ENCODE data around the gene PSMA7. TPM values are rescaled to one million over a fixed set of nuclear protein-coding genes. Genes with fewer than 3 reads are reported as not detected.

PSMA7 gene
- total and polyA plus RNA-seq, 8 donors, result 119 to 280 (median 194) TPM

DNA sequence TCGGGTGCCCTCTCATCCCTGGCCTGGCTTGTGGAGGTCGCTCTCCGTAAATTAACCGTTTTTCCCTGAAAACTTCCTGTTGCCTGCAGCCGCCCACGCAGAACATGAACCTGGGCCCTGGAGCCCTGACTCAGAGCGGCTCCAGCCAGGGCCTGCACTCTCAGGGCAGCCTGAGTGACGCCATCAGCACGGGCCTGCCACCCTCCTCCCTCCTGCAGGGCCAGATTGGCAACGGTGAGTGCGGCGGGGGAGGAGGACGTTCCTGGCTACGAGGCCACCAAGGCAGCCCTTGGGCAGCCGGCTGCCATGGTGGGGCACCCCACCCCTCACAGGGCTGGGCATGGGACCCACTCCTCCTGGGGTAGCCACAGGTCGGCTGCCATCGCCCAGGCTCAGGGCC, 18.2 kb upstream of the PSMA7 start:
- Histone ChIP-seq H3K27me3 (no peaks in the 10 kb centered on the region), H3K4me3 (no peak overlapping the region), H3K36me3 (peaks cover 56 to 83% (median 78%) of the 10 kb centered on the region in 4 donors), H3K27ac (no peak overlapping the region), H3K4me1 (peaks cover 0 to 14% (median 12%) of the 10 kb centered on the region in 4 donors), H3K9me3 (no peaks in the 10 kb centered on the region)
- 76 to 91% (median 87%) methylated on average over 9 to 17 of the region's 17 CpGs for WGBS, 5 donors
- TF ChIP-seq, protein P1, sequence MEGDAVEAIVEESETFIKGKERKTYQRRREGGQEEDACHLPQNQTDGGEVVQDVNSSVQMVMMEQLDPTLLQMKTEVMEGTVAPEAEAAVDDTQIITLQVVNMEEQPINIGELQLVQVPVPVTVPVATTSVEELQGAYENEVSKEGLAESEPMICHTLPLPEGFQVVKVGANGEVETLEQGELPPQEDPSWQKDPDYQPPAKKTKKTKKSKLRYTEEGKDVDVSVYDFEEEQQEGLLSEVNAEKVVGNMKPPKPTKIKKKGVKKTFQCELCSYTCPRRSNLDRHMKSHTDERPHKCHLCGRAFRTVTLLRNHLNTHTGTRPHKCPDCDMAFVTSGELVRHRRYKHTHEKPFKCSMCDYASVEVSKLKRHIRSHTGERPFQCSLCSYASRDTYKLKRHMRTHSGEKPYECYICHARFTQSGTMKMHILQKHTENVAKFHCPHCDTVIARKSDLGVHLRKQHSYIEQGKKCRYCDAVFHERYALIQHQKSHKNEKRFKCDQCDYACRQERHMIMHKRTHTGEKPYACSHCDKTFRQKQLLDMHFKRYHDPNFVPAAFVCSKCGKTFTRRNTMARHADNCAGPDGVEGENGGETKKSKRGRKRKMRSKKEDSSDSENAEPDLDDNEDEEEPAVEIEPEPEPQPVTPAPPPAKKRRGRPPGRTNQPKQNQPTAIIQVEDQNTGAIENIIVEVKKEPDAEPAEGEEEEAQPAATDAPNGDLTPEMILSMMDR (IDR thresholded peaks at IDR 0.05), result no peak
- TF ChIP-seq POLR2AphosphoS5 (IDR thresholded peaks at IDR 0.05) (no peak), POLR2A (IDR thresholded peaks at IDR 0.05) (no peak), EP300 (IDR thresholded peaks at IDR 0.05) (no peak)
- intact Hi-C loops (cut with DNase I; ENCODE audit: low total_unique reads), result no loop called here
- no peak for DNase-seq

DNA sequence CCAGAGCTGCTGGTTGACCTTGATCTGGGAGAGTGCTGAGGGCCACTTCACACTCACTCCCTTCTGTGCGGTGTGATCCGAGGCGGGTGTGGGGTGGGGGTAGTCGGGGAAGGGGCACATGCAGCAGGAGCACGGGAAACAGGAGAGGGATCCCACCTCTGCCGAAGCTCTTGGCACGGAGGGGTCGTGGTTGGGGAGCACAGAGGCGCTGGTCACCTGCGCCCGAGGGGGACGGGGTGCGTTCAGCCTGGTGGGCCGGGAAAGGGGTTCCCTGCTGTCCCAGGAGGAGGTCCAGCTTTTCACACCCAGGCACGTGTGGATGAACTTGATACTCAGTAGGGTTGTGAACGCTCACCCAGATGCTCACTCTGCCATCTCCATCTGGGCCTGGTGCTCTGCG, 17.7 kb upstream of the PSMA7 start:
- Histone ChIP-seq H3K27me3 (no peaks in the 10 kb centered on the region), H3K36me3 (peaks cover 52 to 79% (median 75%) of the 10 kb centered on the region in 4 donors), H3K9me3 (no peaks in the 10 kb centered on the region), H3K4me1 (peaks cover 0 to 19% (median 16%) of the 10 kb centered on the region in 4 donors), H3K4me3 (no peak overlapping the region), H3K27ac (no peak overlapping the region)
- TF ChIP-seq POLR2AphosphoS5 (IDR thresholded peaks at IDR 0.05) (no peak), POLR2A (IDR thresholded peaks at IDR 0.05) (no peak), EP300 (IDR thresholded peaks at IDR 0.05) (no peak)
- TF ChIP-seq, protein P1 (IDR thresholded peaks at IDR 0.05), result no peak
- intact Hi-C loops (cut with DNase I; ENCODE audit: low total_unique reads), result no loop called here
- 93 to 96% (median 94%) methylated on average over 16 to 17 of the region's 17 CpGs for WGBS, 5 donors
- DNase-seq, result no peak

DNA sequence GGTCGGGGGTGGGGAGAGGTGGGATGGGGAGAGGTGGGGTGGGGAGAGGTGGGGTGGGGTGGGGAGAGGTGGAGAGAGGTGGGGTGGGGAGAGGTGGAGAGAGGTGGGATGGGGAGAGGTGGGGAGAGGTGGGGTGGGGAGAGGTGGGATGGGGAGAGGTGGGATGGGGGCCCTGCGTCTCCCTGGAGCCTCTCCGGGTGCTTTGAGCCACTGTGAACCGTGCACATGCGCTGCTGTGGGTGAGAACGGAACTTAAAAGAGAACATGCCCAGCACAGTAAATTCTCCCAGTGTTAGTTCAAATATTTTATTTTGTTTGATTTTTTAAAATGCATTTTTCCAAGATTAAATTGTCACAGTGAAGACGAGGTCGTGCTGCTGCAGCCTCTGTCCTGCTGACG, 17.1 kb upstream of the PSMA7 start:
- intact Hi-C loops (cut with DNase I; ENCODE audit: low total_unique reads), result no loop called here
- H3K4me3 ChIP-seq, result no peak overlapping the region
- peaks cover 46 to 77% (median 75%) of the 10 kb centered on the region in 4 donors for H3K36me3 ChIP-seq
- H3K27ac ChIP-seq, result no peak overlapping the region
- DNase-seq, result no peak
- H3K27me3 ChIP-seq, result no peaks in the 10 kb centered on the region
- H3K4me1 ChIP-seq, result peaks cover 0 to 20% (median 16%) of the 10 kb centered on the region in 4 donors
- 89 to 94% (median 93%) methylated on average over 8 to 9 of the region's 9 CpGs for WGBS, 5 donors
- TF ChIP-seq EP300 (IDR thresholded peaks at IDR 0.05), result no peak
- no peak for TF ChIP-seq POLR2AphosphoS5 (IDR thresholded peaks at IDR 0.05)
- TF ChIP-seq, protein P1 (IDR thresholded peaks at IDR 0.05), result no peak
- no peak for TF ChIP-seq POLR2A (IDR thresholded peaks at IDR 0.05)
- no peaks in the 10 kb centered on the region for H3K9me3 ChIP-seq

GRCh38 chr20:62159839-62160238, 16.6 kb upstream of the PSMA7 start:
- intact Hi-C loops (cut with DNase I; ENCODE audit: low total_unique reads), result no loop called here
- no peak for DNase-seq

More at GRCh38 chr20:62159839-62160238, 16.6 kb upstream of the PSMA7 start:
- H3K36me3 ChIP-seq, result peaks cover 42 to 76% (median 75%) of the 10 kb centered on the region in 4 donors
- no peak overlapping the region for H3K4me3 ChIP-seq
- no peaks in the 10 kb centered on the region for H3K27me3 ChIP-seq
- H3K27ac ChIP-seq, result no peak overlapping the region
- WGBS, 5 donors, result 75 to 85% (median 82%) methylated on average over 12 to 14 of the region's 14 CpGs
- H3K4me1 ChIP-seq, result peaks cover 0 to 20% (median 16%) of the 10 kb centered on the region in 4 donors
- no peaks in the 10 kb centered on the region for H3K9me3 ChIP-seq
- TF ChIP-seq EP300 (IDR thresholded peaks at IDR 0.05), result no peak
- TF ChIP-seq, protein P1 (IDR thresholded peaks at IDR 0.05), result no peak
- no peak for TF ChIP-seq POLR2A (IDR thresholded peaks at IDR 0.05)
- TF ChIP-seq POLR2AphosphoS5 (IDR thresholded peaks at IDR 0.05), result no peak

Measured in stomach (tissue), 9 donors.